ENCODE data around the gene CLMP. TPM values are rescaled to one million over a fixed set of nuclear protein-coding genes. Genes with fewer than 3 reads are reported as not detected.

The CLMP gene
- polyA plus RNA-seq, 1 donor (not counting 4 experiments of a cell fraction or from before 2014, with no cell fraction given): 2.7 TPM

GRCh38 chr11:123148965-123149364 is 46.1 kb downstream of the CLMP start:
- H3K27me3 ChIP-seq (ENCODE audit: control insufficient read depth, extremely low read depth, insufficient read depth, low read length): no peaks in the 10 kb centered on the region
- H3K4me2 ChIP-seq (ENCODE audit: control insufficient read depth, extremely low read depth, insufficient read depth, low read depth, low read length): no peak overlapping the region
- H3K27ac ChIP-seq (ENCODE audit: control insufficient read depth, insufficient read depth, low read length): no peak overlapping the region
- H2AFZ ChIP-seq (ENCODE audit: control insufficient read depth, low read length): no peak overlapping the region
- H3K4me1 ChIP-seq (ENCODE audit: control insufficient read depth, extremely low read depth, insufficient read depth, low read length): peaks cover 7% of the 10 kb centered on the region
- H3K4me3 ChIP-seq (ENCODE audit: control insufficient read depth in 2 of 3, extremely low read depth in 1 of 3, insufficient read depth in 2 of 3, low read depth in 1 of 3, low read length in 3 of 3): no peak overlapping the region
- no peaks in the 10 kb centered on the region for H3K9me3 ChIP-seq (ENCODE audit: control insufficient read depth, low read depth, low read length)
- no peaks in the 10 kb centered on the region for H3K9me1 ChIP-seq (ENCODE audit: control insufficient read depth, extremely low read depth, insufficient read depth, low read length)
- dilution Hi-C loops (cut with MboI; ENCODE audit: extremely low pct_ligation_motif_present, low sequenced_read_pairs): no loop called here
- no peaks in the 10 kb centered on the region for H3K79me2 ChIP-seq (ENCODE audit: control insufficient read depth, insufficient read depth, low read length)
- H3K9ac ChIP-seq (ENCODE audit: control insufficient read depth, extremely low read depth, insufficient read depth, low read length): no peak overlapping the region
- FAIRE-seq (no peak), DNase-seq (ENCODE audit: low read depth, low spot score) (no peak)
- no peaks in the 10 kb centered on the region for H4K20me1 ChIP-seq (ENCODE audit: control insufficient read depth, extremely low read depth, insufficient read depth, low read length)
- H3K36me3 ChIP-seq (ENCODE audit: control insufficient read depth in 2 of 2, extremely low read depth in 1 of 2, insufficient read depth in 2 of 2, low read length in 2 of 2): no peaks in the 10 kb centered on the region
- TF ChIP-seq CTCF (optimal IDR thresholded peaks at IDR 0.05 in 1 of 3, IDR thresholded peaks at IDR 0.05 in 1 of 3, conservative IDR thresholded peaks at IDR 0.05 in 1 of 3; ENCODE audit: extremely low read depth in 1 of 3, insufficient read depth in 2 of 3, low read length in 3 of 3) (no peak), EZH2 (IDR thresholded peaks at IDR 0.05; ENCODE audit: low read length) (no peak)

- peaks cover 7% of the 10 kb centered on the region for H3K4me1 ChIP-seq (ENCODE audit: control insufficient read depth, extremely low read depth, insufficient read depth, low read length)
- H3K36me3 ChIP-seq (ENCODE audit: control insufficient read depth in 2 of 2, extremely low read depth in 1 of 2, insufficient read depth in 2 of 2, low read length in 2 of 2): no peaks in the 10 kb centered on the region
- dilution Hi-C loops (cut with MboI; ENCODE audit: extremely low pct_ligation_motif_present, low sequenced_read_pairs): no loop called here
- H2AFZ ChIP-seq (ENCODE audit: control insufficient read depth, low read length): no peak overlapping the region
- no peak for FAIRE-seq
- no peak for DNase-seq (ENCODE audit: low read depth, low spot score)
- H3K9me1 ChIP-seq (ENCODE audit: control insufficient read depth, extremely low read depth, insufficient read depth, low read length): no peaks in the 10 kb centered on the region
- no peak overlapping the region for H3K27ac ChIP-seq (ENCODE audit: control insufficient read depth, insufficient read depth, low read length)
- no peak overlapping the region for H3K4me2 ChIP-seq (ENCODE audit: control insufficient read depth, extremely low read depth, insufficient read depth, low read depth, low read length)
- H3K4me3 ChIP-seq (ENCODE audit: control insufficient read depth in 2 of 3, extremely low read depth in 1 of 3, insufficient read depth in 2 of 3, low read depth in 1 of 3, low read length in 3 of 3): no peak overlapping the region
- H4K20me1 ChIP-seq (ENCODE audit: control insufficient read depth, extremely low read depth, insufficient read depth, low read length): no peaks in the 10 kb centered on the region
- H3K27me3 ChIP-seq (ENCODE audit: control insufficient read depth, extremely low read depth, insufficient read depth, low read length): no peaks in the 10 kb centered on the region
- no peaks in the 10 kb centered on the region for H3K79me2 ChIP-seq (ENCODE audit: control insufficient read depth, insufficient read depth, low read length)
- TF ChIP-seq EZH2 (IDR thresholded peaks at IDR 0.05; ENCODE audit: low read length): no peak
- no peak for TF ChIP-seq CTCF (optimal IDR thresholded peaks at IDR 0.05 in 1 of 3, IDR thresholded peaks at IDR 0.05 in 1 of 3, conservative IDR thresholded peaks at IDR 0.05 in 1 of 3; ENCODE audit: extremely low read depth in 1 of 3, insufficient read depth in 2 of 3, low read length in 3 of 3)
- H3K9me3 ChIP-seq (ENCODE audit: control insufficient read depth, low read depth, low read length): no peaks in the 10 kb centered on the region
- no peak overlapping the region for H3K9ac ChIP-seq (ENCODE audit: control insufficient read depth, extremely low read depth, insufficient read depth, low read length)
Observed at GRCh38 chr11:123145661-123146060, 49.4 kb downstream of the CLMP start.

Data from keratinocyte (primary cell).